ENCODE data around the gene FRS2.

DNA sequence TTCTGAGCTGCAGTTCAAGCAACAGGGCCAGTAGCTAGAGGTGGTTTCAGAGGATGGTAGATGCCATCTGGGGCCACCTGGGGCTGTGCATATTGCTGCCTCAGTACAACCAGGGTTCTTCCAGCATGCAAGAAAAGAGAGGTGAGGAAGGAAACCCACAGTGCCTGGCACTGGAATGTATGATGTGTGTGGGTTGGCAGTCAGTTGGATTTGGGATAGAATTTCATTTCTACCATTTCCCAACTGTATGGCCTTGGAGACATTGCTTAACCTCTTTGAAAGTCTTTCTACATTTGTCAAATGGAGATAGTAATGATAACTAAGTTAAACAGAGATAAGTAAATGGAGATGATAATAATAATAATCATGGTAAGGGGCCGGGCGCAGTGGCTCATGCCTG is 150.7 kb downstream of the FRS2 start:
- TF ChIP-seq RFX1 (IDR thresholded peaks at IDR 0.05) (no peak), BMI1 (IDR thresholded peaks at IDR 0.05; ENCODE audit: low read length) (no peak), CTCF (IDR thresholded peaks at IDR 0.05 in 2 of 3, conservative IDR thresholded peaks at IDR 0.05 in 1 of 3; ENCODE audit: insufficient read depth in 2 of 3, low read depth in 1 of 3, low read length in 3 of 3) (no peak), ZNF274 (IDR thresholded peaks at IDR 0.05; ENCODE audit: borderline replicate concordance, low read depth, low read length) (no peak), GATAD2B (IDR thresholded peaks at IDR 0.05; ENCODE audit: borderline replicate concordance) (no peak)

All from K562 (cell line).